AML-193 (cell line): ENCODE results near the gene PNRC2.

Experiments used
- DNase-seq, 2 experiments: peaks; one replicate each; lab custom pipeline; 2025; lab: John Stamatoyannopoulos, UW

Gene PNRC2

GRCh38 chr1:23959461-23960290, at the start of gene PNRC2:
TSS of gene PNRC2 (plus strand) at chr1:23959828. CDS start at chr1:23961458, 1,630 bp downstream.
- DNase-seq, result peak; percentile 89 to 93

- DNase-seq, result no peak
Observed at GRCh38 chr1:23910144-23910543, 49.5 kb upstream of the PNRC2 start.

- no peak for DNase-seq
Observed at GRCh38 chr1:23910553-23911246, 48.9 kb upstream of the PNRC2 start.

GRCh38 chr1:23911921-23912320, 47.7 kb upstream of the PNRC2 start:
- DNase-seq, result no peak

- DNase-seq, result no peak
Observed at GRCh38 chr1:23913212-23913880, 46.3 kb upstream of the PNRC2 start, which contains the start of gene CNR2. TSS of gene CNR2 (minus strand) at chr1:23913362. CDS start at chr1:23875617, 37,745 bp downstream.

GRCh38 chr1:23914921-23915320, 44.7 kb upstream of the PNRC2 start:
- DNase-seq, result no peak

GRCh38 chr1:23915466-23915865, 44.2 kb upstream of the PNRC2 start:
- DNase-seq, result no peak

GRCh38 chr1:23916209-23917131, 43.2 kb upstream of the PNRC2 start:
- peak; percentile 67 to 70 for DNase-seq

- no peak for DNase-seq
Observed at GRCh38 chr1:23922321-23922943, 37.2 kb upstream of the PNRC2 start.

- DNase-seq, result no peak
Observed at GRCh38 chr1:23923592-23924499, 35.8 kb upstream of the PNRC2 start.

- DNase-seq, result no peak
Observed at GRCh38 chr1:23924601-23925000, 35.0 kb upstream of the PNRC2 start.

GRCh38 chr1:23925279-23925678, 34.3 kb upstream of the PNRC2 start:
- DNase-seq, result no peak

- no peak for DNase-seq
Observed at GRCh38 chr1:23927097-23927496, 32.5 kb upstream of the PNRC2 start.

GRCh38 chr1:23928789-23929188, 30.8 kb upstream of the PNRC2 start:
- DNase-seq, result no peak

- DNase-seq, result no peak
Observed at GRCh38 chr1:23930270-23930669, 29.4 kb upstream of the PNRC2 start.

GRCh38 chr1:23930861-23931490, 28.7 kb upstream of the PNRC2 start:
- DNase-seq, result no peak

GRCh38 chr1:23931491-23931880, 28.1 kb upstream of the PNRC2 start:
- DNase-seq, result no peak

GRCh38 chr1:23936481-23937176, 23.0 kb upstream of the PNRC2 start:
- no peak for DNase-seq

GRCh38 chr1:23947366-23947765, 12.3 kb upstream of the PNRC2 start:
- DNase-seq, result no peak
